ENCODE results near the gene ABCF1.
A peak's percentile ranks its signal among the peaks of the same experiment; 100 is the strongest.

Gene ABCF1

GRCh38 chr6:30557683-30557981 is 13.6 kb upstream of the ABCF1 start:
- DNase-seq (ENCODE audit: low read depth in 2 of 2, low spot score in 1 of 2), result peak in 1 of 2 donors; percentile 33

GRCh38 chr6:30560930-30561329 is 10.3 kb upstream of the ABCF1 start:
- DNase-seq (ENCODE audit: low read depth in 2 of 2, low spot score in 1 of 2), result no peak

DNA sequence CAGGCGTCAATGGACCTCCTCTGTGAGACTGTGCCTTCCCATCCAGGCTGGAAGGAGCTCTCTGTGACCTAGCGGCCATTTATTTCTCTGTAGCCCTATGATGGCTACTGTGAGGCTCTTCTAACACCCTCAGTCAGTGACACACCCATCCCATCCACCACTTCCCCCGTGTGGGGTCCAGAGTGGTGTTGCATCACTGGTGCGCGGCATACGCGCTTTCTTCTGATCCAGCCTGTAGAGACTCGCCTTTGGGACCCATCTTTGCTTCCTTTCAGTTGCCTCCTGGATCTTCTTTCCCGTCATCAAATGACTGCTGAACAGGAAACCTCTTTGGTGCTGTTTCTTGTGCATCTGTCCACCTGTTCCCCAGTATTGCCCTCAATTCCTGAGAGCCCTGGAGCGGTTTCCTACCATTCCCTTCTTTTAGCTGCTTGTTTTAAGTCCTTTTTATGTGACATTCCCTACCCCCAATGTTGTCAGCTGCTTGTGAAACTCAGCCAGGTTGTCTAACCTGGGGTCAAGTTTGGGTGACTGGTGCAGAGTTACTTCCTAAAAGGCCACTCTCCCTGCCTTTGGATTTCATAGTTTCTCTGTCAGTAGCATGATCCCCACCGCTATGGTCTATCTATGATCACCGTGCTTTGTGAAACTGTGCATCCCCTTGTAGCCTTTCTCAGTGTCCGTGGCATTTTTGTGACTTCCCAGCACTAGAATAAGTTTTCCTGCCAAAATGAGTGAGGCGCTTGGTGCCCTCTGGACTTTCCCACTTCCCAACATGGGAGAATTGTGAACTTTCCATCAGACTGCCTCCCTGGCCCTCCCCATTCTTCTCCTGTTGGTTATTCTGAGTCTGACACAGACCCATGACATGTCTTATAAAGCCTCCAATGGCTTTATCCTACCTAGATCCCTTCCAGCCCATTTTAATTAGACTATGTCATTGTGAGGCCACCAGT is 8.5 kb upstream of the ABCF1 start:
- no peak for DNase-seq (ENCODE audit: low read depth in 2 of 2, low spot score in 1 of 2)

DNA sequence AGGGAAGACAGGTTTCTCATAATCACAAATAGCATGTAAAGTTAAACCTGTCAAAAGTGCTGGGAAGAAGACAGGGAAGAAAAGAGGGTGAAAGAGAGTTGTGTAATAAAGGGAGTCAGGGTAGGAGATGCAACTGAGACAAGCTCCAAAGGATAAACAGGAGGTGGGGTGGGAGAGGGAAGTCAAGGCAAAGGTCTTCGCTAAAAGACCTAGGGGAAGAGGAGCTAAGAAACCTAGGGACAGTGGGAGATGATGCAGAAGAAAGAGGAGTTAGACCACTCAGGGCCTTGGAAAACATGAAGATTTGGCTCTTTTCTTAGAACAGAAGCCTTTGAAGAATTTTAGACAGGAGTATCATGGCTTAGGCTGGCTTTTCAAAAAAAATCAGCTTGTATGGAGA is 7.1 kb upstream of the ABCF1 start:
- DNase-seq (ENCODE audit: low read depth in 2 of 2, low spot score in 1 of 2), result no peak

GRCh38 chr6:30565772-30566171 is 5.5 kb upstream of the ABCF1 start:
- DNase-seq (ENCODE audit: low read depth in 2 of 2, low spot score in 1 of 2), result no peak

- DNase-seq (ENCODE audit: low read depth in 2 of 2, low spot score in 1 of 2), result no peak
These were observed 3.0 kb upstream of the ABCF1 start for GRCh38 chr6:30568245-30568644.

GRCh38 chr6:30570263-30570662 is 979 bp upstream of the ABCF1 start:
- DNase-seq (ENCODE audit: low read depth in 2 of 2, low spot score in 1 of 2), result no peak

DNA sequence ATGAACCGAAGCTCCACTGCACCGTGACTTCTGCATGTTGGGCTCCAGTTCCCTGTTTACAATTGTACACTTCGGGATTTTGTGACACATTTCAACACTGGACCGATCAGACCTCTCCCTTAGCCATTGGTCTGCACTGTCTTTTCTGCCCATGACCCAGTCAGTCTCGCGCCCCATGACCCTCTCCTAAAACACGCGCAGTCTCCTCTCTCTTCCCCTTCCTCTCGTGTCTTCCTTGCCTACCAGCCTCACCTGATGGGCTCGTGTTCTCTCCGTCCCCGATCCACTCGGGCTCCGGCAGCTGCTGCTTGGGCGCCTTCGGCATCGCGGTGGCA is 535 bp upstream of the ABCF1 start:
- no peak for DNase-seq (ENCODE audit: low read depth in 2 of 2, low spot score in 1 of 2)

GRCh38 chr6:30571762-30572082 is 480 bp downstream of the ABCF1 start:
- DNase-seq (ENCODE audit: low read depth in 2 of 2, low spot score in 1 of 2), result no peak

DNA sequence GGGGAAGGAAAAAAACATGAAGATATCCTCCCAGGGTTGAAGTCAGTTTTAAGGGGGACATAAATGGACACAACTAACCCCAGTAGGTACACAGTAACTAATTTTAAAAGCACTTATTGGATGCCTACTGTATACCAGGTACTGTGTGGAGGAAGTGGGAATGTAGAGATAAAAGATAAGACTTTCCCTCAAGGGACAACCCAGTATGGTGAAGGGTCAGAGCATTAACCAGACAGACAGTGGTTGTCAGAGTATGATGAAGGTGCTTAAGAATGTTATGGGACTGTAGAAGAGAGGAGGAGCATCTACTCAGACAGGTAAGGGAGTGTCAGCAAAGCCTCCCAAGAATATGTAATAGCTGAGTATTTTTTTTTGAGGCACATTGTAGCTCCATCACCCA is 906 bp downstream of the ABCF1 start:
- DNase-seq (ENCODE audit: low read depth in 2 of 2, low spot score in 1 of 2), result no peak

DNA sequence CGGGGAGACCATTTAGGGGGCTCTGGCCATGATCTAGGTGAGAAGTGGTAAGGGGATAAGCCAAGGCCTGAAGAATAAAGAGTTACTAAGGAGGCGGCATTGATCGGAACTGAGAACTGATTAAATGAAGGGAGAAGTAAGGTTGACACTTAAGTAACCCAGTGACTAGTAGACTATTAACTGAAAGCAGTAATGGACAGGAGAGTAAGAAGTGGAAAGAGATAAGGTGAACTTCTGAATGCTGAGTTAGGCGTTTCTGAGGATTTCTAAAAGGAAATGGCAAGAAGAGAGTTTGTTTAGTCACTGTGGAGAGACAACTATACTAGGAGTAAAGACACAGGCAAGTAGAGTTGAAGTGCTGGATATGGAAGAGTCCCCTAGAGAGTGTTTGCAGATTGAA is 1.9 kb downstream of the ABCF1 start:
- no peak for DNase-seq (ENCODE audit: low read depth in 2 of 2, low spot score in 1 of 2)

DNA sequence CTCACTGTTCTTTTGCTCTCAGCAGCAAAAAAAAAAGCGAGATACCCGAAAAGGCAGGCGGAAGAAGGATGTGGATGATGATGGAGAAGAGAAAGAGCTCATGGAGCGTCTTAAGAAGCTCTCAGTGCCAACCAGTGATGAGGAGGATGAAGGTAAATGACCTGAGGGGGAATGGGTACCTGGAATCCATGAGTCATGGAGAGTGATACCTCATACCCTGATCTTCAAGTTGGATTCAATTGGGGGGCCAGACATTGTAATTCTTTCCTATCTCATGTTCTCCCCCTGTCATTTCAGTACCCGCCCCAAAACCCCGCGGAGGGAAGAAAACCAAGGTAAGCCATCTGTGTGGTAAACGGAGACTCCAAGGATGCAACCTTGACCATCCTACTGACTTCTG is 6.8 kb downstream of the ABCF1 start:
- no peak for DNase-seq (ENCODE audit: low read depth in 2 of 2, low spot score in 1 of 2)

GRCh38 chr6:30583921-30584320 is 12.7 kb downstream of the ABCF1 start:
- DNase-seq (ENCODE audit: low read depth in 2 of 2, low spot score in 1 of 2), result no peak

GRCh38 chr6:30589754-30590358 is 18.6 kb downstream of the ABCF1 start:
- no peak for DNase-seq (ENCODE audit: low read depth in 2 of 2, low spot score in 1 of 2)

- no peak for DNase-seq (ENCODE audit: low read depth in 2 of 2, low spot score in 1 of 2)
These were observed 19.3 kb downstream of the ABCF1 start for GRCh38 chr6:30590509-30590908.

DNA sequence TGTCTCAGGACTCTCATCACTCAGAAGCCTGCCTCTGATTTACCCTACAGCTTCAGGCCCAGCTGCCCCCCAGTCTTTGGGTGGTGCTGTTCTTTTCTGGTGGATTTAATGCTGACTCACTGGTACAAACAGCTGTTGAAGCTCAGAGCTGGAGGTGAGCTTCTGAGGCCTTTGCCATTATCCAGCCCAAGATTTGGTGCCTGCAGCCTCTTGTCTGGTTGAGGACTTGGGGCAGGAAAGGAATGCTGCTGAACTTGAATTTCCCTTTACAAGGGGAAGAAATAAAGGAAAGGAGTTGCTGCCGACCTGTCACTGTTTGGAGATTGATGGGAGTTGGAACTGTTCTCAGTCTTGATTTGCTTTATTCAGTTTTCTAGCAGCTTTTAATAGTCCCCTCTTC is 19.8 kb downstream of the ABCF1 start:
- DNase-seq (ENCODE audit: low read depth in 2 of 2, low spot score in 1 of 2), result no peak

- no peak for DNase-seq (ENCODE audit: low read depth in 2 of 2, low spot score in 1 of 2)
These were observed 21.0 kb downstream of the ABCF1 start for GRCh38 chr6:30592287-30592686.

GRCh38 chr6:30597315-30598144 is 26.3 kb downstream of the ABCF1 start:
- DNase-seq (ENCODE audit: low read depth in 2 of 2, low spot score in 1 of 2), result peak; percentile 62 to 63

GRCh38 chr6:30598912-30599624 is 27.8 kb downstream of the ABCF1 start:
- no peak for DNase-seq (ENCODE audit: low read depth in 2 of 2, low spot score in 1 of 2)

DNA sequence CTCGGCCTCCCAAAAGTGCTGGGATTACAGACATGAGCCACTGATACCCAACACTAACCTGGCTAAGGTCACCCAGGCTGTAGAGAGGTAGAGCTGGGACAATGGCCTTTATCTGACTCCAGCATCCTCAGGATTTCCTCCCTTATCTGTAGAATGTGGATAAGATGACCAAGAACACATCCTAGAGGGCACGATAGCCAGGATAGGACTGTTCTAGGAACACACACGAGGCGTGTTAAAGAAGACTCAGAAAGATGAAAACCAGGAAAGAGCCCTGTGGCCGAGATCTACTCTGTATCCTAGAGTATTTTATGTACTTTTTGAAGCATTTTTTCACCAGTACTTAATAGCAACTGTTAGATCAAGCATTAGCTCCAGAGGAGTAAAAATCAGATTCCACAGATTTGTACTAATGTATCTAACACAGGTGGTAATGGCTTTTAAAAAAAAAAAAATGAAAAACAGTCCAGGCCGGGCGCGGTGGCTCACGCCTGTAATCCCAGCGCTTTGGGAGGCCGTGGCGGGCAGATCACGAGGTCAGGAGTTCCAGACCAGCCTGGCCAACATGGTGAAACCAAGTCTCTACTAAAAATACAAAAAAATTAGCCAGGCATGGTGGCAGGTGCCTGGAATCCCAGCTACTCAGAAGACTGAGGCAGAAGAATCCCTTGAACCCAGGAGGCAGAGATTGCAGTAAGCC is 28.5 kb downstream of the ABCF1 start:
- no peak for DNase-seq (ENCODE audit: low read depth in 2 of 2, low spot score in 1 of 2)

GRCh38 chr6:30600451-30600961 is 29.3 kb downstream of the ABCF1 start:
- DNase-seq (ENCODE audit: low read depth in 2 of 2, low spot score in 1 of 2), result no peak

All from stimulated activated CD8-positive, alpha-beta memory T cell treated with anti-CD3 and anti-CD28 coated beads, Interleukin-4, amount 100 ng/mL, for 1 hour (primary cell).